GM19240 (cell line): ENCODE measurements around the gene FHDC1.

Experiments used
- DNase-seq: peaks from one replicate; pipeline ENCODE4 v3.0.0; 2011; ENCODE audit warnings: low spot score; ENCODE audit not compliant: insufficient read length

FHDC1 gene

DNA sequence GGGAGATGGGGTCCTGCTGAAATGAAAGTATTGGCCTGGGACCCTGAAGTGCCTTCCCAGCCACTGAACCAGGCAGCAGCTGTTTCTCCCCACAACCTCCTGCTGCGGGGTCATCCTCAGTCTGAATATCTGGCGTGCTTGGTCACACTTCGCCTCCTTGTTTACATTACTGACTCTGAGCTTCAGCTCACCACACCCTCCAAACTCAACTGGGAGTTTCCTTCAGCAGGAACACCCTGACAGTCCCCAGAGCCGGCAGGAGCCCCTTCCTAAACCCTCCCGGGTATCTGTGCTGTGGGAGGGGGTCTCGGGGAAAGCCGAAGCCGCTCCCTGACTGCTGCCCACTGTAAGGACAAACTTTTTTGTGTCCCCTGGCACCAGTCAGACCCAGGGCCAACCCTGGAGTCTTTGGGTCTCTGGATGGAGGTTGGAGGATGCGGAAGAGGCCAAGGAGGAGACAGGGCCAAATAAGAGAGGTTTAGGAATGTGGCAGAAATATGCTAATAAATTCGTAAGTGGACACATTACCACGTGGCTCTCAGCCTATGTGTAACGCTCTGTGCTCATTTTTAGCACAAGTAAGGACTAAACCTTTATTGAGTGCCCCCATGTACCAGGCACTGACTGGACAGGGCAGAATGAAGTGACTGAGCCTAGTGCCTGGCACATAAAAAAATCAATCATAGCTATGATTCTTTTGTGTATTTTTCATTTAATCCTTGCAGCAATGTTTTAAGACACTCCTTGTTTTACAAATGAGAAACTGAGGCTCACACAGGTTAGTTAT is 20.7 kb downstream of the FHDC1 start:
- DNase-seq, result no peak

DNA sequence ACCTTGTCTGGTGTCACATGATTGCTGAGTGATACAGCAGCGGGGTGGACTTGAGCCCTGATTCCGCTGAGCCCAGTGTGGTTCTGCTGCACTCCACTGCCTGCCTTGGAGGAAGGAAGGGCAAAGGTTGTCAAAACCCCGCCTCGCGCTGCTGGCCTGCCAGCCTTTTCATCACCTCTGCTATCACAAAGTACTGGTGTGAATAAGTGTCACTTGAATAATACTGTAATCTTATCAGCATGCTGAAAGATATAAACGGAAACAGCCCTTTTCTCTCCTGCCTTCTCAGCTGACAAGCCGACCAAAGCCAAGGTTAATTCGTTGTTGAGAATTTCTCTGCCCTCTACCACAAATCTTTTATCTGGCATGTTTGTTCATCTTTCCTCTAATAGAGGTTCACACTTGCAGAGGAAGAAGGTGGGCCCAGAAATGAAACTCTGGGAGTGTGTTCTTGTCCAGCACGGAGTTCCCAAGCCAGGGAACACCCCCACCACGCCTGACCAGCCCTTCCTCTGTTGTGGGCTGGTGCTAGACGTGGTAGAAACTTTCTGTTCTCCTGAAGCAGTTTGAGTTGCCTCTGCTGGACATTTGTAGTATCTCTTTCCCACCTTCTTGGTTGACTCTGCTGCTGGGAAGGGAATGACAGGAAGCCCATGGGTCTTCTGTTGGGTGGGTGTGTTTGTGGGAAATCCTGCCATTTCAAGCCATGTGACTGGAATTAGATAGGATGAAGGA is 21.5 kb downstream of the FHDC1 start:
- DNase-seq, result no peak

DNA sequence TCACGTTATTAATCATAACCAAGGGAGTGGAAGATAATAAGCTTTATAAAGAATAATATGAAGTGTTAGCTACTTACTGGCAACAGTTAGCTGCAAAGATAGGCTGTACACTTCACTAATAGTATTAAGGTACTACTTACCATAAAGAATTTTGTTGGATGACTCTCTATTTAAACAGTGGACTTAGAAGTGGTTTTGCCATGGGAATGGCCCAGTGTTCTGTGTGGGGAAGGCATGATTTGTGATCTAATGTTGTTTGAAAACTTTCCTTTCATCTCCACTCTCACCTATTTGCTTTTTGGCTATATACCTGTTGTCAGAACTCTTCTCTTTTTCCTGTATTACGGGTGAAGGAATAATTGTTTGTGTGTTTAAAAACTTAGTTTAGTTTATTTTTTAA is 23.0 kb downstream of the FHDC1 start:
- no peak for DNase-seq

DNA sequence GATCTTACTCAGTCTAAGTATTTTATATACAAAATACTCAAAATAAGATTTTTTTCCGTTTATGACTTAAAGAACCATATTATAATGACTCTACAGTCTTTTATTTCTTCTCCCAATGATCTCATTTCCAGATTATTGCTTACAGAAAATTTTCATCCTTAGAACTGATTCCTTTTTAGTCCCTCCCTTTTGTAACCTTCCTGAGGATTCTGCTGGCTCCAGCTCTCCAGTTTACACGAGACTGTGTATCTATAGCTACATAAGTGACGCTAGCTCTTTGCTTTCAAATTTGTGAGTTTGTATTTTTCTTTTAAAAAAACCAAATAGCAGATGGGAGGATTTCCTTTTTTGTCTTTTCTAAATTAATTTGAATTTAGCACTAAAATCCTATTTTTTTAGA is 24.0 kb downstream of the FHDC1 start:
- no peak for DNase-seq

DNA sequence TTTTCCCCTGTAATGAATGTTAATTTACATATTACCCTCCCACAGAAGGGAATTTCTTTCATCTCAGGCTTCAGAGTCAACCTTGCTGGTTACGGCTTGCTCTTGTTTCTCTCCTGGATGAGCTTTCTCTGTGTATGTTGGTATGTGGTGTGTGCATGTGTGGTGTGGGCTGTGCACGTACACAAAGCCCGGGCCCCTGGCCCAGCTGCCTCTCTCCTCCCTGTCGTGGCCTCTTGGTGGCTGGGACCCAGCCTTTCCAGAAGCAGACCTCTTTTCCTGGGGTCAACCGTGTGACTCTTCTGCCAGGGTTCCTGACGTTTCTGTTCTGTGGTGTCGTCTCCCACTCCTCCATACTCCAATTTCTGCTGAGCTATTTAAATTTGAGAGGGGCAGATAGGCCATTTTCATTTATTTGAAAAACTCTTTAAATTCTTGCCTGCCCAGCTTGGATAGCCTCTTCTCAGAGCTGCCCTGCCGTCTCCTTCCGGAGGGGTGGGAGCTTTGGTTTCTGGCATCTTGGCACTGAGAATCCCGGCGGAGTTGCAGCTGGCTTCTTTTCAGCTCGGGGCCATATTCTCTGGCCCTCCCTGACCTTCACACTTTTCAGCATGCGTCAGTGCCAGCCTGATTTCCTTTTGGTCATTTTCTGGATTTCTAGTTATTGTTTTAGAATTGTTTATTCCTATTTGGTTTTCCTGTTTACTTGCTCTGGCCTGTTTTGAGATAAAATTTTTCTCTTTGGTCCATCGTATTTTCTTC is 25.1 kb downstream of the FHDC1 start:
- no peak for DNase-seq

DNA sequence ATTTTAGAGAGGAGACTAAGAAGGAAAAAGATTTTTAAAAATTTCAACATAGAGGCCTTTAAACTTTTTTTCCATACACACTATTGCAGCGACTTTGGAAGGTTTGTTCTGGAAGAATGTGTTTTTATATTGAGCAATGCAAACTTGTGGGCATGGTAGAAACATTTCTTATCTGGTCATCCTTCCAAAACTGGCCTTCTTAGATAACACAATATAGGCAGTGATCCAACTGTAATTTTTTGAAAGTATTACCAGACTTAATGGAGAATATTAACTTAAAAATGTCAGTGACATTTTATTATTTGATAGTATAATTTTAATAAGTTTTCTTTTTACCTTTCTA is 25.6 kb downstream of the FHDC1 start:
- DNase-seq, result no peak

DNA sequence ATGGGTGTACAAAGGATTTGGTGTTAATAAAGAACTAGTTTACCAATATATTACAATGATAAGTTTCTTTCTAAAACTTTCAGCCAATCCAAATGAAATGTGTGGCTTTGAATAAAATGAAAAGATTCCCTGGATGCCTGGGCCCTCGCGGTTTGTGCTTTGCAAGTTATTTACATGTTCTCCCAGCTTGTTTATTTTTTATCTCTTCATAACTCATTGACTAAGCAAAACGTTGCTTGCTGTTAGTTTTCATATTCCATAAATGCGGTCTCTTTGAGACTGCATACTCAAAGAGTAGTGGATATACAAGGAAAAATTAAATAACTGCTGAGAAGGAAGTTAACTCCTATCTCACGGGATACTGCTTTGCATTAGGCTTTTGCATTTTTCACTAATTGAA is 26.0 kb downstream of the FHDC1 start:
- DNase-seq, result no peak

DNA sequence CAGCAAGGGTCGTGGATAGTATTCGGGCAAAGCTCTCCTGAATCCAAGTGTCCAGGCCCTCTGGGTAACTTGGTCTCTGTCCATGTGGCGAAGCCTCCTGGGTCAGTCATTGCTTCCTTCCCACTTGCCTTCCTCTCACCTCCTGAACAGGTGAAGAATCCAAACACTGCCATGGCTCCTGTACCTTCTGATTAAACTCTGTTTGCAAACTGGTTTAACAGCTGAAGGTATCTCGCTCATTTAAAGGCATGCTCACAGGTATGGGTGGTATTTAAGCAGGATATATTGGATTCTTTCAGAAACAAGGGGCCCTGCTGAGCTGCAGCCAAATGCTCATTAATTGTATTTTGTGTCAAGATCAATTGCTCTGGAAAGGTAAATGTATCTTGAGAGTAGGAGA is 28.2 kb downstream of the FHDC1 start:
- no peak for DNase-seq

DNA sequence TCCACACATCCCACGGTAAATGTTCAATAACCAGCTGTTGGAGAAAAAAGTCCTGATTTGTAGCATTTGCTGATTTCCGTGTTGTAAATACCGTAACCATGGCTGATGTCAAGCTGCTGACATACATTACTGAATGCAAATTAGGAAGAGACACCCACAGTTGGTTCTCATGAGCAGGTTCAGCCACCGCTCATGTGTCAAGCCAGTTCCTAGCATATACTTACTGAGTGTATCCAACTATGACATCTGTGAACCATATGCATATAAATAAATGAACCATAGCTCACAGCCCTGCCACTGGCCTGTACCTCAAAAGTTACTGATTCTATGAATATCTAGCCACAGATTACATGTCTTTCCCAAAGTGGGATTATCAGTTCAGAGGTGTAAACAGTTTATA is 29.5 kb downstream of the FHDC1 start:
- no peak for DNase-seq

DNA sequence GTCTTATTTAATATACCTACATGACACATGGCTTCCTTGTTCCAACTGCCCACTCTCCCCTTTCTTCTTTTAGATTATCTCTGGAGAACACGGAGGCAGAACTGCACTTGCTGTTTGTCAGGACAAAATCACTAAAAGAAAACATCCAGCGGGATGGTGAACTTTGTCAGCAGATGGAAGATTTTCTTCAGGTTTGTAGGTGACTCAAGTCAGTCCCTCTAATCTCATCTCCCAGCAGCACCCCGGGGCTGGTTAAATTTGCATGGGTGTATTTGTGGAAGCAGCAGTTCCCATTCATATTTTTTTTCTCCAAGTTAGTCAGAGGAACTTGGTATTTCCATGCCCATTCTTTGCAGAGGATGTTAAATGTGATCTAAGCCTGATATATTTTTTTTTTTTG is 31.8 kb downstream of the FHDC1 start:
- no peak for DNase-seq

DNA sequence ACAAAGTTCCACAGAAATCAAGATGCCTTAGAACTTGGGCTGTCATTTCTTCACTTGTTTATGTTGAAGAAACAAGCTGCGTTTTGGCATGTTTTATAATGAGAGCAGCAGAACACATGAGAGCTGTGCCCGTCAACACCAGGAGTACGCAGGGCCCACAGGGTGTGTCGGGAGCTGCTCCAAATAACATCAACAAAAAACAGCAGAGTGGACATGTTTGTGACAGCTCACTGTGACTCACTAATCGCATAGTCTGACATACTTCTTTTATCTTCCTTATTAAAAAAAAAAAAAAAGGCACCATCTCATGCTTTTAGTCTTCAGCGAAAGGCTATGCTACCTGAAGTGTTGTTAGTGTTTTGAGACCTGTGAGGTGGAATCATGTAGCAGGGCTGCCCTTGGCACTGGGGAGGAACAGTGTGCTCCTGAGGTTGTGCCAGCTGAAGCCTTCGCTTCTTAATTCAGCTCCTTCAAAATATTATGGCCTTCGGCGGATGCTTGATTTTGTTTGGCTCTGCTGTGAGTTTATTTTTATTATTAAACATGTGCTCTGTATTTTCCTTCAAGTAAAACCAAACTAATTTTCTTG is 32.8 kb downstream of the FHDC1 start:
- no peak for DNase-seq

DNA sequence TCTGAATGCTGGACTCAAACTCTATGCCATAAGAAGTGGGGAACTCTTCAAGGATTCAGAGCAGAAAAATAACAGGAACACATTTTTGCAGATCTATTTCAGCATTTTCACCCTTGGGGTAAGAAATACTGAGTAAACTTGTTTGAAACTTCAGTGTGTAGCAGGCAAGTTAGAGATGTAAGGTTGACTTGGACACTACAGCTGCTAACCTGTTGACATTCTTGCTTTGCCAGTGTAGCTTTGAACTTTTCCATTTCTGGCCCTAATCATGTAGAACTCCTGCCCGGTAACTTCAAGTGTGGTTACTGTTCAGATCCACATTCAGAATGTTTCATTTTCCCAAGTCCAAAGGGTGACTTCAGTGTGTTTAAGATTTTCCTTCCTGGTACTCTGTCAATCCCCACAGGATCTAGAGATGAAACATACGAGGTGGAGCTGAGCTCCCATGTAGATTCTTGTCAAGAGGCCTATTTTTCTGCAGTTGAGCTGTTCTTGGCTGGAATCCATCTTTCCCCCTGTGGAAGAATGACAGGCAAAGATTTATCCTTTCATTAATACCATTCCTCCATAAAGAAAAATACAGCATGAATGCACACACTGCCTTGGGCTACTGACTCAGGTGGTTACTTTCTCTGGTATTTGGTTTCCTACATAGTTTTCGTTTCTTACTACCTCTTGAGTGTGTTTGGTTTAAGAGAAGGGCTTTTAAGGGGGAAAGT is 34.1 kb downstream of the FHDC1 start:
- DNase-seq, result no peak

DNA sequence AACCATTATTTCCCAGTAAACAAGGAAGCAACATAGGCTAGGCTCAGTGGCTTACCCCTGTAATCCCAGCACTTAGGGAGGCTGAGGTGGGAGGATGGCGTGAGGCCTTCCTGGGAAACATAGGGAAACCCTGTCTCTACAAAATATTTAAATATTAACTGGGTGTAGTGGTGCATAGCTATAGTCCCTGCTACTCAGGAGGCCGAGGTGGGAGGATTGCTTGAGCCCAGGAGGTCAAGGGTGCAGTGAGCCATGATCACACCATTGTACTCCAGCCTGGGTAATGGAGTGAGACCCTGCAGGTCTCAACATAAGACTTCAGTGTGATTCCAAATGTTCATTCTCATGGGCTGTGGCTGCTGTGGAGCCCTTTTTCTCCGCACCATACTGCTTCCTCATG is 34.9 kb downstream of the FHDC1 start:
- no peak for DNase-seq

DNA sequence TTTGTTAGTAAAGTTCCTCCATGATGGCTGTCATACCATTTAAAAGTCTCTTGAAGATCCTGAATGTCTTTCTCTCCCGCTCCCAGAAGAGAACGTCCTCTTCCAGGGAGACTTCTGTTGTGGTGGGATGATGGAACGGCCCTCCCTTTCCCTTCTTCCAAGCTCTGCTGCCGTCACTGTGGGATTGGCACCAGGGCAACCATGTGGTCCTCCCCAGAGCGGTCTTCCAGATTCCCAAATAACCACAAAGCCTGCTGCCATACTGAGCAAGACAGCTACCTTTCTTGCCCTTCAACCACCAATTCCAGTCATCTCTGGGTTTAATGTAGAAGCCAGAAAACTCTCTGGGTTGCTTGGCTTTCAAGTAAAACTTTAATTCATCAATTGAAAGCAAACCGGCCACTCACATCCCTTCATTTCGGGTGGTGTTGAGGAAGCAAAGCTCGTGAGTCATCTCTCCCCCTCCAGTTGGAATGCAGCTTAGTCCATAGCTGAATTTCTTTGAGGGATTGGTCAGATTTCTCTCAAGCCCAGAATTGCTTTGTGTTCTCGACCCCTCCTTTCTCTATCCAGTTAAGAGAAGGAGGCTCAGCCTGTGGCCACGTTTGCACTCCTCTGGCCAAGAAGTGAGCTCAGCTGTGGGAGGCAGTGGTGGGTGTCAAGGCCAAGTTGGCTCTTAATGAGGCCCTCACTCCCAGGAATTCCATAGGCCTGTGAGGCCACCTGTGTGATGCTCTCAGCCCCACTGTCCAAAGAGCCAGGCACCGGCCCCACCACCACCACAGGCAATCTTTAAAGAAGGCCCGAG is 36.9 kb downstream of the FHDC1 start:
- no peak for DNase-seq

DNA sequence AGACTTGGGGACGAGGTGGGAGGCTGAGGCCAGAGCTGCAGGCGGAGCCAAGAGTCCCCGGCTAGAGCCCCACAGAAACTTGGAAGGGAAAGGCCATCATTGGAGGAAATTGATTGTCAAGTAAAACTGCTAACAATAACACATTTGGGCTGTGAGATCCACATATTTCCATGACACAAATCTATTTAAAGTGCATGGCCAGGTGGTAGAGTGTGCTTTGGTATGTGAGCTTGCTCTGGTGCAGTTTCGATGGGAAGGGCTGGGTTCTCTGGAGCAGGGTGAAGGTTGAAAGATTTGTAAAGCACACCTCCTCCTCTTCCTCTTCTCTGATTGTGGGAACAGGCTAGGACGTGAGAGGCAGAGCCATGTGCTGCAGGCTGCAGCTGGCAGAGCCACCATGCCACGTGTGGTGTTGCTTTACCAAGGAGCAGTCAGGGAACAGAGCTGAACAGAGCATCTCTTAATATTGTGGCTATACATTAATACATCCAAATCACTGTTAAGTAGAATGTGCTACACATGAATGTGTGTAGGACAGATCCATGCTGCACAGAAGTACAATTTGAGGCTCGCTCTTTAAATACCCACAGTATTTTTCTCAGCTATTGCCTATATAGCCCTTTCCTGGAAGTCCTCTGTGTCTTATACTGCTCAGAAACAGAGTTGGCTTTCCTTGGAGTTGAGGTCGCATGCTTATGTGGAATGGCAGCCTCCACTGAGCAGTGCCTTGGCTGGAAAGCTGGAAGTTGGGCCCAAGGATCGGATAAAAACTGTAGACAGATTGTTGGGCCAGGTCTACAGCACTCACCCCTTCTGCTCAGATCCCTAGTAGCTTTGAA is 37.7 kb downstream of the FHDC1 start:
- DNase-seq, result no peak

DNA sequence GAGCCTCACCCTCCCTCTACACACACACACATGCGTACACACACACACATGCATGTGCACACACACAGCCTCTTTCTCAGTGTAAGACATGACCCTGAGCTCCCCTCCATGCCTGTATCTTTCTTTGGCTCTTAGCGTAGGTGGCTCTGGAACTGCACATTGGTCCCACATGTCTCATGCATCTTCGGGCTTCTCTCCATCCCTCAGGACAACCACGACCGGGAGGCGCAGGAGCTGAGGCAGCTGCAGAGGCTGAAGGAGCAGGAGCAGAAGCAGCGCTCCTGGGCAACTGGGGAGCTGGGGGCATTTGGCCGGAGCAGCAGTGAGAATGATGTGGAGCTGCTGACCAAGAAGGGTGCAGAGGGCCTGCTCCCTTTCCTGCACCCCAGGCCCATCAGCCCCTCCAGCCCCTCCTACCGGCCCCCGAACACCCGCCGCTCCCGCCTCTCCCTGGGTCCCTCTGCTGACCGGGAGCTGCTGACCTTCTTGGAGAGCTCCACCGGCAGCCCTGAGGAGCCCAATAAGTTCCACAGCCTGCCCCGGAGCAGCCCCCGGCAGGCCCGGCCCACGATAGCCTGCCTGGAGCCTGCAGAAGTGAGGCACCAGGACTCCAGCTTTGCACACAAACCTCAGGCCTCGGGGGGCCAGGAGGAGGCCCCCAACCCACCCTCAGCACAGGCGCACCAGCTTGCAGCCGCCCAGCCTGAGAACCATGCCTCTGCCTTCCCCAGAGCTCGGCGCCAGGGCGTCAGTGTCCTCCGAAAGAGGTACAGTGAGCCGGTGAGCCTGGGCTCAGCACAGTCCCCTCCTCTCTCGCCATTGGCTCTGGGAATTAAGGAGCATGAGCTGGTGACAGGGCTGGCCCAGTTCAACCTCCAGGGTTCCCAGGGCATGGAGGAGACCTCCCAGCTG is 38.6 kb downstream of the FHDC1 start:
- DNase-seq, result no peak

DNA sequence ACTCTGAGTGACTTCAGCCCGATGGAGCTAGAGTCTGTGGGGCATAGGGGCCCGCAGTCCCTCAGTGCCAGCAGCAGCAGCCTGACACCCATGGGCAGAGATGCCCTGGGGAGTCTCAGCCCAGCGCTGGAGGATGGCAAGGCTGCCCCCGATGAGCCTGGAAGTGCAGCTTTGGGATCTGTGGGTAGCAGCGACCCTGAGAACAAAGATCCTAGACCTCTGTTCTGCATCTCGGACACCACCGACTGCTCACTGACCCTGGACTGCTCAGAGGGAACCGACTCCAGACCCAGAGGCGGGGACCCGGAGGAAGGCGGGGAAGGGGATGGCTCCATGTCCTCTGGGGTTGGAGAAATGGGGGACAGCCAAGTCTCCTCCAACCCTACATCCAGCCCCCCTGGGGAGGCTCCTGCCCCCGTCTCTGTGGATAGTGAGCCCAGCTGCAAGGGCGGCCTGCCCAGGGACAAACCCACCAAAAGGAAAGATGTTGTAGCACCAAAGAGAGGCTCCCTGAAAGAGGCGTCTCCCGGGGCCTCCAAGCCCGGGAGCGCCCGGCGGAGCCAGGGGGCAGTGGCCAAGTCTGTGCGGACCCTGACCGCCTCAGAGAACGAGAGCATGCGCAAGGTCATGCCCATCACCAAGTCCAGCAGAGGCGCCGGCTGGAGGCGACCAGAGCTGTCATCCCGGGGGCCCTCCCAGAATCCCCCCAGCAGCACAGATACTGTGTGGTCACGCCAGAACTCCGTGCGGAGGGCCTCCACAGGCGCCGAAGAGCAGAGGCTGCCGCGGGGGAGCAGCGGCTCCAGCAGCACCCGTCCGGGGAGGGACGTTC is 39.5 kb downstream of the FHDC1 start:
- no peak for DNase-seq
